Epidermal melanocyte (primary cell): ENCODE results near the gene GRPEL2.
"Not testable (repeated sequence)": the region's sequence is repeated elsewhere in the genome, so short reads cannot be mapped to it uniquely, and the experiment has no call there.

Experiments
- DNase-seq: peaks from one replicate; pipeline ENCODE4 v3.0.0; 2011; ENCODE audit warnings: low spot score; ENCODE audit not compliant: insufficient read length

The GRPEL2 gene

DNA sequence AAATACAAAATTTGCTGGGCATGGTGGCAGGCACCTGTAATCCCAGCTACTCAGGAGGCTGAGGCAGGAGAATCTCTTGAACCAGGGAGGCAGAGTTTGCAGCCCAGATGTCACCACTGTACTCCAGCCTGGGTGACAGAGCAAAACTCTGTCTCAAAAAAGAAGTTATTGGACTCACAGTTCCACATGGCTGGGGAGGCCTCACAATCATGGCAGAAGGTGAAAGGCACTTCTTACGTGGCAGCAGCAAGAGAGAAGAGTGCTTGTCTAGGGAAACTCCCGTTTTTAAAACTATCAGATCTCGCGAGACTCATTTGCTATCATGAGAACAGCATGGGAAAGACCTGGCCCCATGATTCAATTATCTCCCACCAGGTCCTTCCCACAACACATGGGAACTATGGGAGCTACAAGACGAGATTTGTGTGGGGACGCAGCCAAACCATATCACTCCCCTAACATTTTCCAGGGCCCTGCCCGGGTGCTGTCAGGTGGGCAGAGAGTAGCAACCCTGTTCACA lies 53.5 kb downstream of the GRPEL2 start:
- not testable (repeated sequence) for DNase-seq

DNA sequence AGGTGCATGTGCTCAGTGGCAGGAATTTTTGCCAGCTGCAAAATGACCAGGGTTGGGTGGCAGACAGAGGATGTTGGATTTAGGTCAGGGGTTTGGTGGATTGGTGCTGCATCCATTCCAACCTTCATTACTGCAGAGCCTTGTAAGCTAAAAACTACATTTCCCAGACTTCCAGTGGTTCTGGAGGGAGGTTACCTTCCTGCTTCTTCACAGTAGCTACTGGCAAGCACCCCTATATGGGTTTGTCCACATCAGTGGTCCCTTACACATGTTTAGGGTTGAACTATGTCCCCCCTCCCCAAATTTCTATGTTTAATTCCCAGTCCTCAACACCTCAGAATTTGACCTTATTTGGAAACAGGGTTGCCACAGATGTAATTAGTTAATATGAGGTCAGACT lies 54.5 kb downstream of the GRPEL2 start:
- no peak for DNase-seq

DNA sequence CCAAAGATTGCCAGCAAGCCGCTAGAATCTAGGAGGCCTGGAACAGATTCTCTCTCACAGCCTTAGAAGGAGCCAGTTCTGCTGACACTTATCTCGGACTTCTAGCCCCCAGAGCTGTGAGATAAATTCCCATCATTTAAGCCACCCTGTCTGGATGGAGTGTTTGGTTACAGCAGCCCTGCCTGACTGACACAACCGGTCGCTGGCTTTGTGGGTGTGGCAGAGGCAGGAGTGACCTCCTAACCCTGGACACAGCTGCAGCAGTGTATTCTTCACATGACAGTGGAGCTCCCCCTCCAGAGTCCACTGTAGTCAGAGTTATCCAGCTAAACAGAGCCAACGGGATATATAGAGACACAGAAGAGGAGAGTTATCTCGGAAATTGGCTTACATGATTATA lies 55.0 kb downstream of the GRPEL2 start:
- DNase-seq: no peak

DNA sequence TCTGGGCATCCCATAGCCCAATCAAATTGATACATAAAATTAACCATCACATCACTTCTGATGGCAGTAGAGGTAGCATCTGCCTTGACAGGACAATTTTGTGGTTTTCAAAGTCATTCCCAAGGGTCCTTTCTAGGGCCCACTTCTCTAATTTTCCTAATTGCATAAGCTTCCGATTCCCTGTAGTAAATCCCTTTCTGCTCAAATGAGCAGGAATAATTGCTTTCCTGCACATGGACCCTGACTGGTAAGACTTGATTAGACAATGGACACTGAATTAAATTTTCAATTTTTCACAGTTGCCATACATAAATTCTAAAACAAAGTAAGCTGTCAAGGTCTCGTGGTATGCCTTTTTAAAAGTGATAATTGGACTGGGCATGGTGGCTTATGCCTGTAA lies 55.8 kb downstream of the GRPEL2 start:
- DNase-seq: no peak

DNA sequence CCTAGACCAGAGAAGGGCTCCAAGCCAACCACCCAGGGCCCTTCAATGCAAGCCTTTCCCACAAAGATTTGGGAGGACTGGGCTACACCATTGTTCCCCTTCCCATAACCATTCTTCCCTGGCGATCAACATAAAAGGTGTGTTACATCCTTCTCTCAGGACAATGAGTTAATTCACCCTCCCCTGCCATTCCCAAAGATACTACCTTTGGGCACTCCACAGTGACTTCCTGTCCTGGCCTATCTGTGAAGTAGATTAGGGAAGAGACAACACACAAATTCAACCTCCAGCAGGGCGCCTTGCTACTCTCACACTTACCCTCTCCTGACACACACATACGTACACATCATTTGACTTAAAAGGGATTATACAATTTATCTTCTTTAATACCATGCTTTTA lies 57.0 kb downstream of the GRPEL2 start:
- no peak for DNase-seq
